ENCODE measurements around the gene IL6R. TPM values are rescaled to one million over a fixed set of nuclear protein-coding genes. Genes with fewer than 3 reads are reported as not detected.

Gene IL6R
- total RNA-seq, 1 experiment from 2014 or later: 4.9 TPM

- H3K9me3 ChIP-seq: no peaks in the 10 kb centered on the region
- no peak overlapping the region for H3K4me3 ChIP-seq (ENCODE audit: low read depth, low read length)
- no peaks in the 10 kb centered on the region for H3K27me3 ChIP-seq (replicated peaks; ENCODE audit: control insufficient read depth, insufficient read depth, low read length)
- Mint-ChIP-seq H3K4me1 (ENCODE audit: low read depth, unreplicated experiment) (peaks cover 5% of the 10 kb centered on the region), H3K36me3 (ENCODE audit: insufficient read depth, unreplicated experiment) (no peaks in the 10 kb centered on the region), H3K4me3 (ENCODE audit: unreplicated experiment) (no peak overlapping the region), H3K27me3 (ENCODE audit: insufficient read depth, unreplicated experiment) (no peaks in the 10 kb centered on the region), H3K27ac (ENCODE audit: unreplicated experiment) (no peak overlapping the region), H3K9me3 (ENCODE audit: unreplicated experiment) (no peaks in the 10 kb centered on the region)
- ChIA-PET POLR2A (no interaction called here), CTCF (no interaction called here)
- intact Hi-C loops (cut with micrococcal nuclease; ENCODE audit: unreplicated experiment): no loop called here
- BruUV-seq (replicated peaks): no TSS peak
- DNase-seq: no peak
- no peak for TF ChIP-seq CTCF (IDR thresholded peaks at IDR 0.05; ENCODE audit: insufficient read depth in 1 of 2, low read depth in 1 of 2, low read length in 1 of 2, severe bottlenecking in 1 of 2, unreplicated experiment in 1 of 2)
- H3K36me3 ChIP-seq (ENCODE audit: control insufficient read depth, insufficient read depth, low read length): no peaks in the 10 kb centered on the region
- peaks cover 8% of the 10 kb centered on the region; the same call in 1 of the 2 replicates for H3K4me1 ChIP-seq
These were observed 5.2 kb downstream of the IL6R start for GRCh38 chr1:154410185-154410827.

GRCh38 chr1:154411525-154411924 lies 6.4 kb downstream of the IL6R start:
- no peak for DNase-seq
- intact Hi-C loops (cut with micrococcal nuclease; ENCODE audit: unreplicated experiment): no loop called here
- Mint-ChIP-seq H3K36me3 (ENCODE audit: insufficient read depth, unreplicated experiment) (no peaks in the 10 kb centered on the region), H3K4me3 (ENCODE audit: unreplicated experiment) (no peak overlapping the region), H3K9me3 (ENCODE audit: unreplicated experiment) (no peaks in the 10 kb centered on the region), H3K27ac (ENCODE audit: unreplicated experiment) (no peak overlapping the region), H3K27me3 (ENCODE audit: insufficient read depth, unreplicated experiment) (no peaks in the 10 kb centered on the region), H3K4me1 (ENCODE audit: low read depth, unreplicated experiment) (peaks cover 5% of the 10 kb centered on the region)
- Histone ChIP-seq H3K4me3 (ENCODE audit: low read depth, low read length) (no peak overlapping the region), H3K36me3 (ENCODE audit: control insufficient read depth, insufficient read depth, low read length) (no peaks in the 10 kb centered on the region), H3K27me3 (replicated peaks; ENCODE audit: control insufficient read depth, insufficient read depth, low read length) (no peaks in the 10 kb centered on the region), H3K9me3 (no peaks in the 10 kb centered on the region), H3K4me1 (0 out of 2 replicates have a peak, but pooled peaks cover 1% of the 10 kb centered on the region)
- TF ChIP-seq CTCF (IDR thresholded peaks at IDR 0.05; ENCODE audit: insufficient read depth in 1 of 2, low read depth in 1 of 2, low read length in 1 of 2, severe bottlenecking in 1 of 2, unreplicated experiment in 1 of 2): no peak
- CTCF ChIA-PET: no interaction called here
- BruUV-seq (replicated peaks): no TSS peak
- POLR2A ChIA-PET: no interaction called here

GRCh38 chr1:154413177-154413783 lies 8.1 kb downstream of the IL6R start:
- H3K4me3 Mint-ChIP-seq (ENCODE audit: unreplicated experiment): no peak overlapping the region
- no TSS peak for BruUV-seq (replicated peaks)
- Histone ChIP-seq H3K36me3 (ENCODE audit: control insufficient read depth, insufficient read depth, low read length) (no peaks in the 10 kb centered on the region), H3K9me3 (no peaks in the 10 kb centered on the region), H3K4me1 (peaks cover 7% of the 10 kb centered on the region), H3K27me3 (replicated peaks; ENCODE audit: control insufficient read depth, insufficient read depth, low read length) (no peaks in the 10 kb centered on the region), H3K4me3 (ENCODE audit: low read depth, low read length) (no peak overlapping the region)
- H3K27ac Mint-ChIP-seq (ENCODE audit: unreplicated experiment): no peak overlapping the region
- no peak for TF ChIP-seq CTCF (IDR thresholded peaks at IDR 0.05; ENCODE audit: insufficient read depth in 1 of 2, low read depth in 1 of 2, low read length in 1 of 2, severe bottlenecking in 1 of 2, unreplicated experiment in 1 of 2)
- no peak for DNase-seq
- intact Hi-C loops (cut with micrococcal nuclease; ENCODE audit: unreplicated experiment): no loop called here
- ChIA-PET POLR2A (no interaction called here), CTCF (no interaction called here)
- H3K27me3 Mint-ChIP-seq (ENCODE audit: insufficient read depth, unreplicated experiment): no peaks in the 10 kb centered on the region
- H3K36me3 Mint-ChIP-seq (ENCODE audit: insufficient read depth, unreplicated experiment): no peaks in the 10 kb centered on the region
- H3K4me1 Mint-ChIP-seq (ENCODE audit: low read depth, unreplicated experiment): peaks cover 9% of the 10 kb centered on the region
- H3K9me3 Mint-ChIP-seq (ENCODE audit: unreplicated experiment): no peaks in the 10 kb centered on the region
